ENCODE measurements around the gene NTRK1.

The NTRK1 gene

GRCh38 chr1:156844102-156844501, 16.6 kb upstream of the NTRK1 start:
- Histone ChIP-seq H3K36me3 (replicated peaks) (no peaks in the 10 kb centered on the region), H3K27me3 (ENCODE audit: low read depth) (peaks cover 10% of the 10 kb centered on the region), H3K4me3 (no peak overlapping the region), H3K9me3 (no peaks in the 10 kb centered on the region), H3K4me1 (no peaks in the 10 kb centered on the region)
- in situ Hi-C loops (cut with MboI; ENCODE audit: low sequenced_read_pairs), result no loop called here
- DNase-seq (ENCODE audit: low spot score in 2 of 2), result no peak

- Histone ChIP-seq H3K4me3 (no peak overlapping the region), H3K4me1 (no peaks in the 10 kb centered on the region), H3K36me3 (replicated peaks) (no peaks in the 10 kb centered on the region), H3K27me3 (ENCODE audit: low read depth) (peaks cover 10% of the 10 kb centered on the region), H3K9me3 (no peaks in the 10 kb centered on the region)
- no peak for DNase-seq (ENCODE audit: low spot score in 2 of 2)
- in situ Hi-C loops (cut with MboI; ENCODE audit: low sequenced_read_pairs), result no loop called here
These were observed 16.0 kb upstream of the NTRK1 start for GRCh38 chr1:156844638-156845037.

- Histone ChIP-seq H3K36me3 (replicated peaks) (no peaks in the 10 kb centered on the region), H3K4me3 (no peak overlapping the region), H3K9me3 (no peaks in the 10 kb centered on the region), H3K4me1 (no peaks in the 10 kb centered on the region), H3K27me3 (ENCODE audit: low read depth) (peaks cover 10% of the 10 kb centered on the region)
- DNase-seq (ENCODE audit: low spot score in 2 of 2), result no peak
- in situ Hi-C loops (cut with MboI; ENCODE audit: low sequenced_read_pairs), result no loop called here
These were observed 15.4 kb upstream of the NTRK1 start for GRCh38 chr1:156845055-156845952.

- no peak overlapping the region for H3K4me3 ChIP-seq
- in situ Hi-C loops (cut with MboI; ENCODE audit: low sequenced_read_pairs), result no loop called here
These were observed 14.6 kb upstream of the NTRK1 start for GRCh38 chr1:156845953-156846545.

GRCh38 chr1:156846643-156847042, 14.0 kb upstream of the NTRK1 start:
- Histone ChIP-seq H3K9me3 (no peaks in the 10 kb centered on the region), H3K4me1 (no peaks in the 10 kb centered on the region), H3K36me3 (replicated peaks) (no peaks in the 10 kb centered on the region), H3K4me3 (no peak overlapping the region), H3K27me3 (ENCODE audit: low read depth) (peaks cover 10% of the 10 kb centered on the region)
- DNase-seq (ENCODE audit: low spot score in 2 of 2), result no peak
- in situ Hi-C loops (cut with MboI; ENCODE audit: low sequenced_read_pairs), result no loop called here

More at GRCh38 chr1:156845953-156846545, 14.6 kb upstream of the NTRK1 start:
- Histone ChIP-seq H3K4me1 (no peaks in the 10 kb centered on the region), H3K9me3 (no peaks in the 10 kb centered on the region), H3K27me3 (ENCODE audit: low read depth) (peaks cover 10% of the 10 kb centered on the region), H3K36me3 (replicated peaks) (no peaks in the 10 kb centered on the region)
- DNase-seq (ENCODE audit: low spot score in 2 of 2), result no peak

GRCh38 chr1:156847591-156848460, 12.8 kb upstream of the NTRK1 start:
- in situ Hi-C loops (cut with MboI; ENCODE audit: low sequenced_read_pairs), result no loop called here
- DNase-seq (ENCODE audit: low spot score in 2 of 2), result no peak
- peaks cover 10% of the 10 kb centered on the region for H3K27me3 ChIP-seq (ENCODE audit: low read depth)
- no peaks in the 10 kb centered on the region for H3K36me3 ChIP-seq (replicated peaks)
- no peaks in the 10 kb centered on the region for H3K9me3 ChIP-seq
- no peaks in the 10 kb centered on the region for H3K4me1 ChIP-seq
- no peak overlapping the region for H3K4me3 ChIP-seq

- no peaks in the 10 kb centered on the region for H3K4me1 ChIP-seq
- H3K4me3 ChIP-seq, result no peak overlapping the region
- no peaks in the 10 kb centered on the region for H3K9me3 ChIP-seq
- in situ Hi-C loops (cut with MboI; ENCODE audit: low sequenced_read_pairs), result no loop called here
- H3K27me3 ChIP-seq (ENCODE audit: low read depth), result peaks cover 10% of the 10 kb centered on the region
- H3K36me3 ChIP-seq (replicated peaks), result no peaks in the 10 kb centered on the region
- DNase-seq (ENCODE audit: low spot score in 2 of 2), result no peak
These were observed 12.1 kb upstream of the NTRK1 start for GRCh38 chr1:156848461-156849150.

GRCh38 chr1:156849151-156849496, 11.5 kb upstream of the NTRK1 start:
- H3K4me1 ChIP-seq, result no peaks in the 10 kb centered on the region
- peaks cover 10% of the 10 kb centered on the region for H3K27me3 ChIP-seq (ENCODE audit: low read depth)
- no peaks in the 10 kb centered on the region for H3K9me3 ChIP-seq
- H3K4me3 ChIP-seq, result no peak overlapping the region
- no peak for DNase-seq (ENCODE audit: low spot score in 2 of 2)
- H3K36me3 ChIP-seq (replicated peaks), result no peaks in the 10 kb centered on the region
- in situ Hi-C loops (cut with MboI; ENCODE audit: low sequenced_read_pairs), result no loop called here

GRCh38 chr1:156851779-156852417, 8.8 kb upstream of the NTRK1 start:
- Histone ChIP-seq H3K36me3 (replicated peaks) (no peaks in the 10 kb centered on the region), H3K27me3 (ENCODE audit: low read depth) (peaks cover 10% of the 10 kb centered on the region), H3K4me1 (no peaks in the 10 kb centered on the region), H3K4me3 (no peak overlapping the region), H3K9me3 (no peaks in the 10 kb centered on the region)
- in situ Hi-C loops (cut with MboI; ENCODE audit: low sequenced_read_pairs), result no loop called here
- no peak for DNase-seq (ENCODE audit: low spot score in 2 of 2)

- Histone ChIP-seq H3K27me3 (ENCODE audit: low read depth) (peaks cover 10% of the 10 kb centered on the region), H3K9me3 (no peaks in the 10 kb centered on the region), H3K4me1 (no peaks in the 10 kb centered on the region), H3K36me3 (replicated peaks) (no peaks in the 10 kb centered on the region), H3K4me3 (no peak overlapping the region)
- DNase-seq (ENCODE audit: low spot score in 2 of 2), result no peak
- in situ Hi-C loops (cut with MboI; ENCODE audit: low sequenced_read_pairs), result no loop called here
These were observed 8.2 kb upstream of the NTRK1 start for GRCh38 chr1:156852418-156852874.

- no peaks in the 10 kb centered on the region for H3K27me3 ChIP-seq (ENCODE audit: low read depth)
- H3K4me3 ChIP-seq, result no peak overlapping the region
- H3K4me1 ChIP-seq, result no peaks in the 10 kb centered on the region
- in situ Hi-C loops (cut with MboI; ENCODE audit: low sequenced_read_pairs), result no loop called here
- DNase-seq (ENCODE audit: low spot score in 2 of 2), result no peak
- H3K9me3 ChIP-seq, result no peaks in the 10 kb centered on the region
- no peaks in the 10 kb centered on the region for H3K36me3 ChIP-seq (replicated peaks)
These were observed 6.9 kb upstream of the NTRK1 start for GRCh38 chr1:156853761-156854160.

- H3K36me3 ChIP-seq (replicated peaks), result no peaks in the 10 kb centered on the region
- H3K4me1 ChIP-seq, result no peaks in the 10 kb centered on the region
- in situ Hi-C loops (cut with MboI; ENCODE audit: low sequenced_read_pairs), result no loop called here
- DNase-seq (ENCODE audit: low spot score in 2 of 2), result no peak
- no peaks in the 10 kb centered on the region for H3K9me3 ChIP-seq
- H3K4me3 ChIP-seq, result no peak overlapping the region
- H3K27me3 ChIP-seq (ENCODE audit: low read depth), result no peaks in the 10 kb centered on the region; the same call in 1 of the 2 replicates
These were observed 6.0 kb upstream of the NTRK1 start for GRCh38 chr1:156854634-156855033.

- Histone ChIP-seq H3K4me1 (peaks cover 6% of the 10 kb centered on the region; the same call in 1 of the 2 replicates), H3K27me3 (ENCODE audit: low read depth) (peaks cover 4% of the 10 kb centered on the region), H3K36me3 (replicated peaks) (no peaks in the 10 kb centered on the region), H3K4me3 (no peak overlapping the region), H3K9me3 (no peaks in the 10 kb centered on the region)
- DNase-seq (ENCODE audit: low spot score in 2 of 2), result no peak
- in situ Hi-C loops (cut with MboI; ENCODE audit: low sequenced_read_pairs), result no loop called here
These were observed 4.3 kb upstream of the NTRK1 start for GRCh38 chr1:156856282-156856785.
